ENCODE results near the gene C19orf85.
A peak's percentile ranks its signal among the peaks of the same experiment; 100 is the strongest.

The C19orf85 gene

GRCh38 chr19:55490478-55491432 is 26.2 kb upstream of the C19orf85 start:
- H3K27ac ChIP-seq = no peak overlapping the region
- no peak for DNase-seq (ENCODE audit: low read depth, low spot score)

- no peak for DNase-seq (ENCODE audit: low read depth, low spot score)
- no peak overlapping the region for H3K27ac ChIP-seq
Observed at GRCh38 chr19:55489711-55490477, 25.3 kb upstream of the C19orf85 start.

- H3K27ac ChIP-seq = no peak overlapping the region
- DNase-seq (ENCODE audit: low read depth, low spot score) = no peak
Observed at GRCh38 chr19:55488986-55489710, 24.6 kb upstream of the C19orf85 start.

GRCh38 chr19:55487924-55488687 is 23.6 kb upstream of the C19orf85 start, which contains the start of gene SSC5D:
TSS of gene SSC5D (plus strand) at chr19:55488436. CDS start at chr19:55488590, 154 bp downstream.
- peak within 1 kb of the TSS; percentile 21 for H3K27ac ChIP-seq
- no peak for DNase-seq (ENCODE audit: low read depth, low spot score)

- peak; percentile 27 for DNase-seq (ENCODE audit: low read depth, low spot score)
Observed at GRCh38 chr19:55486971-55487923, 22.7 kb upstream of the C19orf85 start.

GRCh38 chr19:55486043-55486970 is 21.8 kb upstream of the C19orf85 start:
- H3K27ac ChIP-seq = peak overlapping the region; percentile 21
- no peak for DNase-seq (ENCODE audit: low read depth, low spot score)

More at GRCh38 chr19:55486971-55487923, 22.7 kb upstream of the C19orf85 start:
- peak overlapping the region; percentile 21 for H3K27ac ChIP-seq

- peak overlapping the region; percentile 38 for H3K27ac ChIP-seq
Observed at GRCh38 chr19:55485439-55486011, 21.0 kb upstream of the C19orf85 start.

GRCh38 chr19:55484593-55485438 is 20.3 kb upstream of the C19orf85 start, which contains the start of gene NAT14:
TSS of gene NAT14 (plus strand) at chr19:55485188. CDS start at chr19:55485709, 521 bp downstream.
- peak within 1 kb of the TSS; percentile 38 for H3K27ac ChIP-seq
- DNase-seq (ENCODE audit: low read depth, low spot score) = no peak

More at GRCh38 chr19:55485439-55486011, 21.0 kb upstream of the C19orf85 start:
- no peak for DNase-seq (ENCODE audit: low read depth, low spot score)

GRCh38 chr19:55483706-55484592 is 19.4 kb upstream of the C19orf85 start:
- H3K27ac ChIP-seq = no peak overlapping the region
- no peak for DNase-seq (ENCODE audit: low read depth, low spot score)

- H3K27ac ChIP-seq = no peak overlapping the region
- no peak for DNase-seq (ENCODE audit: low read depth, low spot score)
Observed at GRCh38 chr19:55482967-55483705, 18.6 kb upstream of the C19orf85 start.

GRCh38 chr19:55482156-55482961 is 17.8 kb upstream of the C19orf85 start:
- DNase-seq (ENCODE audit: low read depth, low spot score) = no peak
- H3K27ac ChIP-seq = no peak overlapping the region

GRCh38 chr19:55481794-55482155 is 17.2 kb upstream of the C19orf85 start:
- no peak for DNase-seq (ENCODE audit: low read depth, low spot score)
- no peak overlapping the region for H3K27ac ChIP-seq

- DNase-seq (ENCODE audit: low read depth, low spot score) = no peak
- H3K27ac ChIP-seq = no peak overlapping the region
Observed at GRCh38 chr19:55481148-55481793, 16.7 kb upstream of the C19orf85 start.
